Measurements from ENCODE around the gene TANC1.

The TANC1 gene

GRCh38 chr2:158970241-158970751, 1.9 kb downstream of the TANC1 start:
- Mint-ChIP-seq H3K4me1 (peaks cover 15% of the 10 kb centered on the region), H3K9me3 (no peaks in the 10 kb centered on the region), H3K36me3 (no peaks in the 10 kb centered on the region), H3K4me3 (peak overlapping the region; percentile 1), H3K27ac (no peak overlapping the region), H3K27me3 (peaks cover 49% of the 10 kb centered on the region)

GRCh38 chr2:158973116-158973956, 4.9 kb downstream of the TANC1 start:
- H3K4me3 Mint-ChIP-seq = no peak overlapping the region
- peaks cover 15% of the 10 kb centered on the region for H3K4me1 Mint-ChIP-seq
- H3K9me3 Mint-ChIP-seq = no peaks in the 10 kb centered on the region
- no peak overlapping the region for H3K27ac Mint-ChIP-seq
- peaks cover 39% of the 10 kb centered on the region for H3K27me3 Mint-ChIP-seq
- no peaks in the 10 kb centered on the region for H3K36me3 Mint-ChIP-seq

- H3K9me3 Mint-ChIP-seq = no peaks in the 10 kb centered on the region
- H3K36me3 Mint-ChIP-seq = no peaks in the 10 kb centered on the region
- peaks cover 33% of the 10 kb centered on the region for H3K27me3 Mint-ChIP-seq
- peaks cover 2% of the 10 kb centered on the region for H3K4me1 Mint-ChIP-seq
- no peak overlapping the region for H3K4me3 Mint-ChIP-seq
- H3K27ac Mint-ChIP-seq = no peak overlapping the region
Observed at GRCh38 chr2:158975271-158975921, 7.0 kb downstream of the TANC1 start.

GRCh38 chr2:158979772-158980171, 11.3 kb downstream of the TANC1 start:
- H3K27me3 Mint-ChIP-seq = peaks cover 14% of the 10 kb centered on the region
- H3K36me3 Mint-ChIP-seq = no peaks in the 10 kb centered on the region
- H3K9me3 Mint-ChIP-seq = no peaks in the 10 kb centered on the region
- H3K4me3 Mint-ChIP-seq = no peak overlapping the region
- no peaks in the 10 kb centered on the region for H3K4me1 Mint-ChIP-seq
- H3K27ac Mint-ChIP-seq = no peak overlapping the region

- no peaks in the 10 kb centered on the region for H3K36me3 Mint-ChIP-seq
- peaks cover 7% of the 10 kb centered on the region for H3K27me3 Mint-ChIP-seq
- H3K27ac Mint-ChIP-seq = no peak overlapping the region
- no peaks in the 10 kb centered on the region for H3K4me1 Mint-ChIP-seq
- no peaks in the 10 kb centered on the region for H3K9me3 Mint-ChIP-seq
- H3K4me3 Mint-ChIP-seq = no peak overlapping the region
Observed at GRCh38 chr2:158984604-158985135, 16.2 kb downstream of the TANC1 start.

- Mint-ChIP-seq H3K36me3 (no peaks in the 10 kb centered on the region), H3K9me3 (no peaks in the 10 kb centered on the region), H3K4me3 (no peak overlapping the region), H3K27ac (no peak overlapping the region), H3K4me1 (no peaks in the 10 kb centered on the region), H3K27me3 (peaks cover 5% of the 10 kb centered on the region)
Observed at GRCh38 chr2:158988501-158988900, 20.1 kb downstream of the TANC1 start.

GRCh38 chr2:158989165-158989564, 20.7 kb downstream of the TANC1 start:
- H3K36me3 Mint-ChIP-seq = no peaks in the 10 kb centered on the region
- no peaks in the 10 kb centered on the region for H3K4me1 Mint-ChIP-seq
- H3K4me3 Mint-ChIP-seq = no peak overlapping the region
- peaks cover 5% of the 10 kb centered on the region for H3K27me3 Mint-ChIP-seq
- no peaks in the 10 kb centered on the region for H3K9me3 Mint-ChIP-seq
- no peak overlapping the region for H3K27ac Mint-ChIP-seq

- Mint-ChIP-seq H3K9me3 (no peaks in the 10 kb centered on the region), H3K4me3 (no peak overlapping the region)
Observed at GRCh38 chr2:158990397-158991214, 22.2 kb downstream of the TANC1 start.

GRCh38 chr2:158993030-158993429, 24.6 kb downstream of the TANC1 start:
- H3K36me3 Mint-ChIP-seq = no peaks in the 10 kb centered on the region
- no peaks in the 10 kb centered on the region for H3K4me1 Mint-ChIP-seq
- H3K4me3 Mint-ChIP-seq = no peak overlapping the region
- no peaks in the 10 kb centered on the region for H3K9me3 Mint-ChIP-seq
- H3K27me3 Mint-ChIP-seq = peaks cover 1% of the 10 kb centered on the region
- no peak overlapping the region for H3K27ac Mint-ChIP-seq

More at GRCh38 chr2:158990397-158991214, 22.2 kb downstream of the TANC1 start:
- H3K4me1 Mint-ChIP-seq = no peaks in the 10 kb centered on the region
- H3K27me3 Mint-ChIP-seq = peaks cover 5% of the 10 kb centered on the region
- no peak overlapping the region for H3K27ac Mint-ChIP-seq
- H3K36me3 Mint-ChIP-seq = no peaks in the 10 kb centered on the region

- Mint-ChIP-seq H3K36me3 (no peaks in the 10 kb centered on the region), H3K4me3 (no peak overlapping the region), H3K4me1 (no peaks in the 10 kb centered on the region), H3K27ac (no peak overlapping the region), H3K9me3 (no peaks in the 10 kb centered on the region), H3K27me3 (peaks cover 1% of the 10 kb centered on the region)
Observed at GRCh38 chr2:158993721-158994587, 25.5 kb downstream of the TANC1 start.

- H3K9me3 Mint-ChIP-seq = no peaks in the 10 kb centered on the region
- H3K4me1 Mint-ChIP-seq = no peaks in the 10 kb centered on the region
- H3K27ac Mint-ChIP-seq = no peak overlapping the region
- H3K36me3 Mint-ChIP-seq = no peaks in the 10 kb centered on the region
- H3K27me3 Mint-ChIP-seq = no peaks in the 10 kb centered on the region
- H3K4me3 Mint-ChIP-seq = no peak overlapping the region
Observed at GRCh38 chr2:158994920-158995676, 26.7 kb downstream of the TANC1 start.

- no peaks in the 10 kb centered on the region for H3K36me3 Mint-ChIP-seq
- H3K4me3 Mint-ChIP-seq = no peak overlapping the region
- no peak overlapping the region for H3K27ac Mint-ChIP-seq
- H3K9me3 Mint-ChIP-seq = no peaks in the 10 kb centered on the region
- no peaks in the 10 kb centered on the region for H3K4me1 Mint-ChIP-seq
- H3K27me3 Mint-ChIP-seq = no peaks in the 10 kb centered on the region
Observed at GRCh38 chr2:158995677-158996049, 27.2 kb downstream of the TANC1 start.

GRCh38 chr2:158996378-158996993, 28.0 kb downstream of the TANC1 start:
- Mint-ChIP-seq H3K4me3 (no peak overlapping the region), H3K27ac (no peak overlapping the region), H3K27me3 (no peaks in the 10 kb centered on the region), H3K9me3 (no peaks in the 10 kb centered on the region), H3K36me3 (no peaks in the 10 kb centered on the region), H3K4me1 (no peaks in the 10 kb centered on the region)

Data from activated naive CD4-positive, alpha-beta T cell treated with anti-CD3 and anti-CD28 coated beads, Interleukin-2, amount 50 U/mL, for 24 hours (primary cell).